Type B pancreatic cell (in vitro differentiated cells): ENCODE measurements around the gene BEAN1. TPM values are rescaled to one million over a fixed set of nuclear protein-coding genes. Genes with fewer than 3 reads are reported as not detected.

ENCODE experiments used
- DNase-seq: peaks from one replicate; pipeline ENCODE4 v3.0.0; 2021; ENCODE audit warnings: mixed read lengths; ENCODE audit not compliant: unreplicated experiment; ENCODE audit errors: extremely low spot score
- H3K27ac Mint-ChIP-seq: 2 replicates; pipeline ENCODE4 v1.8.0; 2021; ENCODE audit warnings: mild to moderate bottlenecking, mixed read lengths
- H3K27me3 Mint-ChIP-seq: 2 replicates; pipeline ENCODE4 v1.8.0; 2021; ENCODE audit warnings: mixed read lengths
- H3K36me3 Mint-ChIP-seq: 2 replicates; pipeline ENCODE4 v1.8.0; 2021; ENCODE audit warnings: mixed read lengths
- H3K4me1 Mint-ChIP-seq: one replicate; pipeline ENCODE4 v1.8.0; 2021; ENCODE audit warnings: mixed read lengths; ENCODE audit not compliant: unreplicated experiment
- H3K4me3 Mint-ChIP-seq: 2 replicates; pipeline ENCODE4 v1.8.0; 2021; ENCODE audit warnings: mild to moderate bottlenecking, mixed read lengths
- H3K9me3 Mint-ChIP-seq: 2 replicates; pipeline ENCODE4 v1.8.0; 2021; ENCODE audit warnings: mixed read lengths
- CTCF ChIP-seq: fragments of 200-600 bp; sonication (generic); conservative IDR thresholded peaks from 2 replicates; pipeline ENCODE4 v1.5.0; 2021; ENCODE audit warnings: antibody characterized with exemption, mild to moderate bottlenecking
- total RNA-seq: library from RNA; stranded (reverse); gene quantifications from 2 replicates; pipeline ENCODE4 v1.2.1, GENCODE V29; 2021; ENCODE audit warnings: low replicate concordance

The BEAN1 gene
- total RNA-seq, 1 donor from 2014 or later, result 1.1 TPM

- no peak for TF ChIP-seq CTCF
- no peaks in the 10 kb centered on the region for H3K4me1 Mint-ChIP-seq
- no peak for DNase-seq
- peaks cover 16% of the 10 kb centered on the region for H3K27me3 Mint-ChIP-seq
- no peak overlapping the region for H3K27ac Mint-ChIP-seq
- H3K9me3 Mint-ChIP-seq, result no peaks in the 10 kb centered on the region
- H3K36me3 Mint-ChIP-seq, result no peaks in the 10 kb centered on the region
- no peak overlapping the region for H3K4me3 Mint-ChIP-seq
Measured at GRCh38 chr16:66468321-66468965, 41.3 kb downstream of the BEAN1 start.

GRCh38 chr16:66469291-66469946, 42.3 kb downstream of the BEAN1 start:
- no peak for TF ChIP-seq CTCF
- no peak overlapping the region for H3K27ac Mint-ChIP-seq
- H3K9me3 Mint-ChIP-seq, result no peaks in the 10 kb centered on the region
- H3K4me1 Mint-ChIP-seq, result no peaks in the 10 kb centered on the region
- no peak overlapping the region for H3K4me3 Mint-ChIP-seq
- no peaks in the 10 kb centered on the region for H3K36me3 Mint-ChIP-seq
- H3K27me3 Mint-ChIP-seq, result peaks cover 9% of the 10 kb centered on the region
- no peak for DNase-seq

GRCh38 chr16:66469947-66470546, 43.0 kb downstream of the BEAN1 start:
- peaks cover 4% of the 10 kb centered on the region for H3K4me1 Mint-ChIP-seq
- TF ChIP-seq CTCF, result no peak
- peaks cover 11% of the 10 kb centered on the region for H3K27me3 Mint-ChIP-seq
- H3K36me3 Mint-ChIP-seq, result no peaks in the 10 kb centered on the region
- H3K4me3 Mint-ChIP-seq, result no peak overlapping the region
- no peak overlapping the region for H3K27ac Mint-ChIP-seq
- no peak for DNase-seq
- H3K9me3 Mint-ChIP-seq, result no peaks in the 10 kb centered on the region

- Mint-ChIP-seq H3K36me3 (no peaks in the 10 kb centered on the region), H3K27me3 (peaks cover 10% of the 10 kb centered on the region), H3K4me1 (peaks cover 9% of the 10 kb centered on the region), H3K27ac (no peak overlapping the region), H3K9me3 (no peaks in the 10 kb centered on the region), H3K4me3 (no peak overlapping the region)
- no peak for DNase-seq
- no peak for TF ChIP-seq CTCF
Measured at GRCh38 chr16:66470556-66470955, 43.5 kb downstream of the BEAN1 start.

- no peak overlapping the region for H3K4me3 Mint-ChIP-seq
- H3K4me1 Mint-ChIP-seq, result peaks cover 10% of the 10 kb centered on the region
- no peaks in the 10 kb centered on the region for H3K36me3 Mint-ChIP-seq
- peaks cover 9% of the 10 kb centered on the region for H3K27me3 Mint-ChIP-seq
- H3K9me3 Mint-ChIP-seq, result no peaks in the 10 kb centered on the region
- no peak for TF ChIP-seq CTCF
- H3K27ac Mint-ChIP-seq, result no peak overlapping the region
- DNase-seq, result no peak
Measured at GRCh38 chr16:66471264-66471663, 44.2 kb downstream of the BEAN1 start.
